Glutamatergic neuron (in vitro differentiated cells): ENCODE measurements around the gene STOM. TPM values are rescaled to one million over a fixed set of nuclear protein-coding genes. Genes with fewer than 3 reads are reported as not detected.
"Not testable (repeated sequence)": the region's sequence is repeated elsewhere in the genome, so short reads cannot be mapped to it uniquely, and the experiment has no call there.

ENCODE experiments used
- DNase-seq: peaks from one replicate; pipeline ENCODE4 v3.0.0; 2022
- H3K27ac Mint-ChIP-seq: one replicate; pipeline ENCODE4 v1.8.0; 2020; ENCODE audit warnings: mild to moderate bottlenecking, mixed read lengths, inconsistent platforms; ENCODE audit not compliant: unreplicated experiment
- H3K27me3 Mint-ChIP-seq: one replicate; pipeline ENCODE4 v1.8.0; 2020; ENCODE audit warnings: mild to moderate bottlenecking, moderate library complexity, mixed read lengths, inconsistent platforms; ENCODE audit not compliant: unreplicated experiment
- H3K36me3 Mint-ChIP-seq: one replicate; pipeline ENCODE4 v1.8.0; 2020; ENCODE audit warnings: mild to moderate bottlenecking, mixed read lengths, inconsistent platforms; ENCODE audit not compliant: unreplicated experiment
- H3K4me1 Mint-ChIP-seq: one replicate; pipeline ENCODE4 v1.8.0; 2020; ENCODE audit warnings: mild to moderate bottlenecking, low read depth, mixed read lengths, inconsistent platforms; ENCODE audit not compliant: unreplicated experiment
- H3K4me3 Mint-ChIP-seq: one replicate; pipeline ENCODE4 v1.8.0; 2020; ENCODE audit warnings: mild to moderate bottlenecking, mixed read lengths, inconsistent platforms; ENCODE audit not compliant: unreplicated experiment
- H3K9me3 Mint-ChIP-seq: one replicate; pipeline ENCODE4 v1.8.0; 2020; ENCODE audit warnings: mild to moderate bottlenecking, moderate library complexity, mixed read lengths, inconsistent platforms; ENCODE audit not compliant: unreplicated experiment
- CTCF ChIP-seq: fragments of 200-600 bp; sonication (generic); IDR thresholded peaks from one replicate; pipeline ENCODE4 v1.5.0; 2021; ENCODE audit not compliant: partially characterized antibody, unreplicated experiment
- total RNA-seq: library from RNA; stranded (reverse); fragmentation: NEBNext Ultra II Directional; extraction: Animal tissue kit (Norgen Biotek cat#: 25700); gene quantifications from one replicate; pipeline ENCODE4 v1.2.1, GENCODE V29; 2021; ENCODE audit not compliant: unreplicated experiment

The STOM gene
- total RNA-seq, 1 donor from 2014 or later, result 2.0 TPM

GRCh38 chr9:121294151-121294743 is 75.8 kb downstream of the STOM start:
- H3K9me3 Mint-ChIP-seq, result no peaks in the 10 kb centered on the region
- H3K4me3 Mint-ChIP-seq, result no peak overlapping the region
- H3K27ac Mint-ChIP-seq, result no peak overlapping the region
- H3K27me3 Mint-ChIP-seq, result peaks cover 6% of the 10 kb centered on the region
- no peak for DNase-seq
- no peaks in the 10 kb centered on the region for H3K36me3 Mint-ChIP-seq
- no peak for TF ChIP-seq CTCF
- H3K4me1 Mint-ChIP-seq, result no peaks in the 10 kb centered on the region

- no peak overlapping the region for H3K4me3 Mint-ChIP-seq
- H3K27ac Mint-ChIP-seq, result no peak overlapping the region
- peaks cover 5% of the 10 kb centered on the region for H3K4me1 Mint-ChIP-seq
- no peaks in the 10 kb centered on the region for H3K9me3 Mint-ChIP-seq
- peaks cover 8% of the 10 kb centered on the region for H3K27me3 Mint-ChIP-seq
- no peak for TF ChIP-seq CTCF
- H3K36me3 Mint-ChIP-seq, result no peaks in the 10 kb centered on the region
- DNase-seq, result no peak
These were observed 77.2 kb downstream of the STOM start for GRCh38 chr9:121292801-121293241.

GRCh38 chr9:121292051-121292450 is 78.0 kb downstream of the STOM start:
- H3K4me3 Mint-ChIP-seq, result no peak overlapping the region
- peaks cover 9% of the 10 kb centered on the region for H3K27me3 Mint-ChIP-seq
- no peaks in the 10 kb centered on the region for H3K9me3 Mint-ChIP-seq
- no peaks in the 10 kb centered on the region for H3K36me3 Mint-ChIP-seq
- DNase-seq, result no peak
- H3K27ac Mint-ChIP-seq, result no peak overlapping the region
- no peak for TF ChIP-seq CTCF
- H3K4me1 Mint-ChIP-seq, result peaks cover 5% of the 10 kb centered on the region

GRCh38 chr9:121291536-121291935 is 78.5 kb downstream of the STOM start:
- not testable (repeated sequence) for H3K36me3 Mint-ChIP-seq, DNase-seq, H3K4me1 Mint-ChIP-seq, H3K27me3 Mint-ChIP-seq, H3K9me3 Mint-ChIP-seq, H3K27ac Mint-ChIP-seq, H3K4me3 Mint-ChIP-seq

GRCh38 chr9:121289772-121290370 is 80.2 kb downstream of the STOM start:
- no peaks in the 10 kb centered on the region for H3K9me3 Mint-ChIP-seq
- no peak overlapping the region for H3K4me3 Mint-ChIP-seq
- no peak for DNase-seq
- H3K4me1 Mint-ChIP-seq, result peaks cover 6% of the 10 kb centered on the region
- no peak for TF ChIP-seq CTCF
- H3K27me3 Mint-ChIP-seq, result peaks cover 11% of the 10 kb centered on the region
- H3K27ac Mint-ChIP-seq, result no peak overlapping the region
- H3K36me3 Mint-ChIP-seq, result no peaks in the 10 kb centered on the region
